AG04449 (cell line): ENCODE measurements around the gene OPRM1.
"Not testable (repeated sequence)": the region's sequence is repeated elsewhere in the genome, so short reads cannot be mapped to it uniquely, and the experiment has no call there.

Source experiments
- CTCF ChIA-PET: fragments of 350-600 bp; formaldehyde crosslinking; extraction: SDS; loops from one replicate; lab custom pipeline; 2021; ENCODE audit warnings: antibody characterized with exemption; lab: Yijun Ruan, JAX
- POLR2A ChIA-PET: fragments of 400-600, 350-600 bp; formaldehyde crosslinking; extraction: SDS; loops from one replicate; lab custom pipeline; 2020; ENCODE audit warnings: antibody characterized with exemption, inconsistent platforms; lab: Yijun Ruan, JAX
- DNase-seq: peaks from one replicate; pipeline ENCODE4 v3.0.0-alpha.2; 2010; ENCODE audit warnings: low read depth, low spot score
- H3K4me3 ChIP-seq: 2 replicates; pipeline ENCODE4 v1.5.1; 2011; ENCODE audit warnings: low read depth, mild to moderate bottlenecking, control low read depth, low read length
- CTCF ChIP-seq: IDR thresholded peaks from one replicate; pipeline ENCODE4 v1.5.1; 2011; ENCODE audit warnings: mild to moderate bottlenecking, moderate library complexity, low read length, control low read depth, inconsistent platforms; ENCODE audit not compliant: insufficient read depth; ENCODE audit errors: missing control alignments

Gene OPRM1

GRCh38 chr6:154170106-154170505, 131.1 kb downstream of the OPRM1 start:
- ChIA-PET CTCF (interaction anchor here (1.0 to 1.9 kb wide), 2 partner anchors 13 to 16 kb away, joined by 5 to 7 read pairs; no protein-coding TSS in a partner anchor), POLR2A (no interaction called here)
- no peak overlapping the region for H3K4me3 ChIP-seq
- TF ChIP-seq CTCF = no peak
- DNase-seq = no peak

- DNase-seq, POLR2A ChIA-PET, H3K4me3 ChIP-seq: not testable (repeated sequence)
- CTCF ChIA-PET = interaction anchor here (0.6 kb wide), 1 partner anchor 116 kb away, joined by 5 read pairs; no protein-coding TSS in a partner anchor
These were observed 133.4 kb downstream of the OPRM1 start for GRCh38 chr6:154172393-154172792.

GRCh38 chr6:154179434-154179833, 140.4 kb downstream of the OPRM1 start:
- no peak for TF ChIP-seq CTCF
- CTCF ChIA-PET = no interaction called here
- no peak overlapping the region for H3K4me3 ChIP-seq
- no peak for DNase-seq
- POLR2A ChIA-PET = no interaction called here

GRCh38 chr6:154187203-154187602, 148.2 kb downstream of the OPRM1 start:
- no peak overlapping the region for H3K4me3 ChIP-seq
- no peak for TF ChIP-seq CTCF
- DNase-seq = no peak
- ChIA-PET CTCF (no interaction called here), POLR2A (no interaction called here)

GRCh38 chr6:154187714-154188113, 148.7 kb downstream of the OPRM1 start:
- CTCF ChIA-PET = no interaction called here
- TF ChIP-seq CTCF = no peak
- POLR2A ChIA-PET = no interaction called here
- DNase-seq = no peak
- H3K4me3 ChIP-seq = no peak overlapping the region

GRCh38 chr6:154196333-154196885, 157.4 kb downstream of the OPRM1 start:
- ChIA-PET CTCF (no interaction called here), POLR2A (no interaction called here)
- TF ChIP-seq CTCF = no peak
- no peak for DNase-seq
- H3K4me3 ChIP-seq = no peak overlapping the region
